NB4 (cell line): ENCODE measurements around the gene GPSM1.

Experiments used
- POLR2A ChIP-seq: IDR thresholded peaks from 2 replicates; pipeline ENCODE4 v1.6.1; 2011; ENCODE audit warnings: mild to moderate bottlenecking; ENCODE audit not compliant: insufficient read length; ENCODE audit errors: extremely low read depth
- TF ChIP-seq, protein P1 (sequence below): IDR thresholded peaks from one replicate; pipeline ENCODE4 v1.5.1; 2012; ENCODE audit warnings: low read depth, low read length
- TF ChIP-seq, protein P2 (sequence below): IDR thresholded peaks from 2 replicates; pipeline ENCODE4 v1.6.1; 2011; ENCODE audit warnings: low read depth, low read length

DNA sequence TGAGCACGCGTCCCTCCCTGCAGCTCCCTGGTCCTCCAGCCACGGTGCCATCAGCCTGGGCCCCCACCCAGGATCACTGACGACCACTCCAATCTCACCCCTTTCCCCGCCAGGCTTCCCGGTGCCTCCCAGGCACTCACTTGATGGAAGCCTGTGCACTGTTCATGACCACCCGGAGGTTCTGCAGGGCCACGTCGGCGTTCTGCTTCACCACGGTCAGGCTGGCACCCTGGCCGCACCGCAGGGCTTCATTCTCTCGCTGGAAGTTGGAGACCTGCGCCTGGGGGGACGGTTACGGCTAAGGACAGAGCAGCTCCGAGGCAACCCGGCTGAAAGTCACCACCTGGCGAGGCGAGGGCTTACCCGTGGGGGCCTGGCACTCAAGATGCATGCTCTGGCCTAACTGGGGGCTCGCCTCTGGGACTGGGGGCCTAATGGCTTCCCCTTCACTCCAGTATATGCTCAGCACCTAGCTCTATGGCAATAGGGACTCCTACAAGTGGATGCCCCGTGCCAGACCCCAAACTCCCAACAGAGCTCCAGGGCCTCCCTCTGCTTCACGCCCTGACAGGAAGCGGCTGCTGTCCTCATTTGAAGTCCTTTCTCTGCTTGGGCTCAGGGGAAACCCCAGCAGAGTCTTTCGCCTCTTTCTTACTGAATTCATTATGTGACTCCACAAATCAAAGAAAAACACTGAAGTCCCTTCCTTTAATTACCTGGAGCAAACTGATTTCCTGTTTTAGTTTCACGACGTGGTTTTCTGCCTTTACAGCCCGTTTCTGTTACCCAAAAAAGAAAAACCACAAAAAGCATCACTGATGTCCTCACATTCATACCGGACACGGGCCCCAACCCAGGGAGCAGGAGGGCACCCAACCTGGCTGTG lies 76.8 kb downstream of the GPSM1 start:
- TF ChIP-seq, protein P1, sequence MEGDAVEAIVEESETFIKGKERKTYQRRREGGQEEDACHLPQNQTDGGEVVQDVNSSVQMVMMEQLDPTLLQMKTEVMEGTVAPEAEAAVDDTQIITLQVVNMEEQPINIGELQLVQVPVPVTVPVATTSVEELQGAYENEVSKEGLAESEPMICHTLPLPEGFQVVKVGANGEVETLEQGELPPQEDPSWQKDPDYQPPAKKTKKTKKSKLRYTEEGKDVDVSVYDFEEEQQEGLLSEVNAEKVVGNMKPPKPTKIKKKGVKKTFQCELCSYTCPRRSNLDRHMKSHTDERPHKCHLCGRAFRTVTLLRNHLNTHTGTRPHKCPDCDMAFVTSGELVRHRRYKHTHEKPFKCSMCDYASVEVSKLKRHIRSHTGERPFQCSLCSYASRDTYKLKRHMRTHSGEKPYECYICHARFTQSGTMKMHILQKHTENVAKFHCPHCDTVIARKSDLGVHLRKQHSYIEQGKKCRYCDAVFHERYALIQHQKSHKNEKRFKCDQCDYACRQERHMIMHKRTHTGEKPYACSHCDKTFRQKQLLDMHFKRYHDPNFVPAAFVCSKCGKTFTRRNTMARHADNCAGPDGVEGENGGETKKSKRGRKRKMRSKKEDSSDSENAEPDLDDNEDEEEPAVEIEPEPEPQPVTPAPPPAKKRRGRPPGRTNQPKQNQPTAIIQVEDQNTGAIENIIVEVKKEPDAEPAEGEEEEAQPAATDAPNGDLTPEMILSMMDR: no peak
- no peak for TF ChIP-seq POLR2A
- TF ChIP-seq, protein P2, sequence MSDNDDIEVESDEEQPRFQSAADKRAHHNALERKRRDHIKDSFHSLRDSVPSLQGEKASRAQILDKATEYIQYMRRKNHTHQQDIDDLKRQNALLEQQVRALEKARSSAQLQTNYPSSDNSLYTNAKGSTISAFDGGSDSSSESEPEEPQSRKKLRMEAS: no peak
